Activated naive CD8-positive, alpha-beta T cell treated with anti-CD3 and anti-CD28 coated beads, Interleukin-2, amount 10 ng/mL, durations not matched to agents 7 days and 5 days (primary cell): ENCODE data around the gene SEMG2. TPM values are rescaled to one million over a fixed set of nuclear protein-coding genes. Genes with fewer than 3 reads are reported as not detected.

Source experiments
- ATAC-seq: fragments of 150-1000 bp; cut with Tn5 transposase; one replicate; pipeline ENCODE4 v1.10.0; 2021; ENCODE audit warnings: low read depth, moderate library complexity
- POLR2A ChIA-PET: fragments of 350-600 bp; sonication (Branson Sonifier 250); formaldehyde crosslinking; loops from one replicate; lab custom pipeline; 2021; ENCODE audit warnings: antibody characterized with exemption; lab: Charles Lee
- DNase-seq: peaks from one replicate; pipeline ENCODE4 v3.0.0; 2021
- H3K27ac Mint-ChIP-seq: one replicate; pipeline ENCODE4 v1.8.0; 2022; ENCODE audit warnings: mild to moderate bottlenecking, mixed read lengths
- H3K27me3 Mint-ChIP-seq: one replicate; pipeline ENCODE4 v1.8.0; 2022; ENCODE audit warnings: mild to moderate bottlenecking, moderate library complexity, mixed read lengths
- H3K36me3 Mint-ChIP-seq: one replicate; pipeline ENCODE4 v1.8.0; 2021; ENCODE audit warnings: mild to moderate bottlenecking, mixed read lengths
- H3K4me1 Mint-ChIP-seq: one replicate; pipeline ENCODE4 v1.8.0; 2021; ENCODE audit warnings: mixed read lengths
- H3K4me3 Mint-ChIP-seq: one replicate; pipeline ENCODE4 v1.8.0; 2022; ENCODE audit warnings: mild to moderate bottlenecking, moderate library complexity, mixed read lengths
- H3K9me3 Mint-ChIP-seq: one replicate; pipeline ENCODE4 v1.8.0; 2021; ENCODE audit warnings: mixed read lengths
- total RNA-seq, 2 experiments: library from RNA; stranded (reverse); gene quantifications; one replicate each; pipeline ENCODE4 v1.2.3, GENCODE V29; 2021

The SEMG2 gene
- total RNA-seq: not detected

DNA sequence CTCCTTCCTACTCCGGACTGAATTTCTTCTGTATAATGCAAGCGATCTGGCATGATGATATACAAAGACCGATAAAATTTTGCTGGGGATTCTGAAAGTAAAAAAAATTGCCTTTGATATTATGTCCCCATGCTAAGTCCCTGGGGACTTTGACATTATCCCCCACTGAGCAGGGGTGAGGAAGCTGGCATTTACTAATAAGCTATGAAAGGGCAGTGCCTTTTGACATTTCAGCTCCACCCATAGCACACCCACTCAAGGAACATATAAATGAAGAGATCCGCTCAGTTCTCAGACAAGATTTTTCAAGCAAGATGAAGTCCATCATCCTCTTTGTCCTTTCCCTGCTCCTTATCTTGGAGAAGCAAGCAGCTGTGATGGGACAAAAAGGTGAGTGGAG is at the start of gene SEMG2:
SEMG2 (plus strand) TSS at position 298 of the 400 bp plus-strand sequence; CDS start at position 315, 17 bp downstream.
- no peaks in the 10 kb centered on the region for H3K36me3 Mint-ChIP-seq
- ATAC-seq: no peak
- H3K4me3 Mint-ChIP-seq: no peak within 1 kb of the TSS
- POLR2A ChIA-PET: no interaction called here
- H3K27me3 Mint-ChIP-seq: peaks cover 43% of the 10 kb centered on the region
- H3K27ac Mint-ChIP-seq: no peak within 1 kb of the TSS
- H3K9me3 Mint-ChIP-seq: no peaks in the 10 kb centered on the region
- no peak for DNase-seq
- H3K4me1 Mint-ChIP-seq: no peaks in the 10 kb centered on the region

GRCh38 chr20:45173522-45173921 is 47.7 kb upstream of the SEMG2 start:
- Mint-ChIP-seq H3K27ac (no peak overlapping the region), H3K9me3 (no peaks in the 10 kb centered on the region), H3K4me1 (no peaks in the 10 kb centered on the region), H3K27me3 (peaks cover 30% of the 10 kb centered on the region), H3K4me3 (no peak overlapping the region), H3K36me3 (no peaks in the 10 kb centered on the region)
- POLR2A ChIA-PET: interaction anchor here (0.6 kb wide), 1 partner anchor 284 kb away, joined by 5 read pairs; no protein-coding TSS in a partner anchor
- no peak for ATAC-seq
- no peak for DNase-seq

DNA sequence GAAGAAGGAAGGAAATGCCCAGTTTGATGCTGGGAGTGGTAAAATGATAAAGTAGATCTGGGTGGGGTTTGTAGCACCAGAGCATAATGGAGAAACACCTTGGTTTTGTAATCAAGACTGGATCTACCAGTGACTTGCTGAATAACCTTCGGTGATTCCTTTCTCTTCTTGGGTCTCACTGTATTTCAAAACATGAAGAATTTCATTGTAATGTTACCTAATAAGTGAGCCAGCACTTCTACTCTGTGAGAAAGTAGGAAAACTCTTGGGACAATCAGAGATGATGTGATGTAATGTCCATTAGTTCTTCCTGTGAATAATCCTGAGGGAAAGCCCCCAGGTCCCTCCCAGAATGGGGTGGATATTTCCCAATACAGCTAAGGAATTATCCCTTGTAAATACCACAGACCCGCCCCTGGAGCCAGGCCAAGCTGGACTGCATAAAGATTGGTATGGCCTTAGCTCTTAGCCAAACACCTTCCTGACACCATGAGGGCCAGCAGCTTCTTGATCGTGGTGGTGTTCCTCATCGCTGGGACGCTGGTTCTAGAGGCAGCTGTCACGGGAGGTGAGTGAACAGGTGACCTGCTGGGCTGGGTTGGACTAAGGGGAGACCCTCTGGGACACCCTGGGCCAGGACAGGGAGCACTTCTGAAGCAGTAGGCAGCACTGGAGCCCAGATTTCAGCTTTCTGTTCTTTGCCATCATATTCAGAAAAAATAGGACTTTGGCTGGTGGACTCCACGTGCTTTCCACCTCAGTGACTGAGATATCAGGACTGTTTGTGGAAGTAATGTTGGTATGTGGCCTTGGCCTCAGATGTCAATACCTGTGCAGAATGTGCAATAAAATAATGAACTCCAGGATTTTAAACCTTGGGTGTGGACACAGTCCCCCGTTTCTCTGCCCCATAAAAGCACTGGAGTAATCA is 46.5 kb upstream of the SEMG2 start, which contains the start of gene PI3:
PI3 (plus strand) TSS at position 469 of the 931 bp plus-strand sequence; CDS start at position 490, 21 bp downstream.
- DNase-seq: no peak
- Mint-ChIP-seq H3K27me3 (peaks cover 24% of the 10 kb centered on the region), H3K27ac (no peak within 1 kb of the TSS), H3K4me3 (no peak within 1 kb of the TSS), H3K9me3 (no peaks in the 10 kb centered on the region), H3K36me3 (no peaks in the 10 kb centered on the region), H3K4me1 (peaks cover 1% of the 10 kb centered on the region)
- POLR2A ChIA-PET: no interaction called here
- ATAC-seq: no peak

GRCh38 chr20:45176526-45177267 is 44.5 kb upstream of the SEMG2 start:
- no peak for DNase-seq
- H3K36me3 Mint-ChIP-seq: no peaks in the 10 kb centered on the region
- no peaks in the 10 kb centered on the region for H3K9me3 Mint-ChIP-seq
- POLR2A ChIA-PET: no interaction called here
- H3K4me3 Mint-ChIP-seq: no peak overlapping the region
- peaks cover 6% of the 10 kb centered on the region for H3K4me1 Mint-ChIP-seq
- H3K27ac Mint-ChIP-seq: no peak overlapping the region
- no peak for ATAC-seq
- H3K27me3 Mint-ChIP-seq: peaks cover 12% of the 10 kb centered on the region

DNA sequence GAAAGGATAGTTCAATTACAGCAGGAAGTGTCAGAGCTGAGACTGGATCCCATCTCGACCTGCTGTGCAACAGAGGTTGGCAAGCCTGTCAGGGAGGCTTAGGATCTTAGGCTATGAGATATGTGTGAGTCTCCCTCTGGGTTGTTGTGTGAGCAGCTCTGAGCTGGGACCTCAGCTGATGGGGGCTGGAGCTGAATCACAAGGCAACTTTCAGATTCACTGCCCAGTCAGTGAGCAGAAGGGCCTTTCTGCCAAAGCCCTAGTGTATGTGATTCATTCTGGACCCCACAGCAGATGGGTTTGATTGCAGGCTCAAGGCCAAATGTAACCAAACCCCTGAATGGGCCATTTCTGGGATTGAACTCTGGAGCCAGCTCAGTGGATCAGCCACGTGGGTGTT is 42.0 kb upstream of the SEMG2 start:
- no peaks in the 10 kb centered on the region for H3K36me3 Mint-ChIP-seq
- peaks cover 6% of the 10 kb centered on the region for H3K4me1 Mint-ChIP-seq
- H3K27ac Mint-ChIP-seq: no peak overlapping the region
- no peak for ATAC-seq
- no peak overlapping the region for H3K4me3 Mint-ChIP-seq
- peaks cover 5% of the 10 kb centered on the region for H3K27me3 Mint-ChIP-seq
- H3K9me3 Mint-ChIP-seq: no peaks in the 10 kb centered on the region
- no peak for DNase-seq
- POLR2A ChIA-PET: no interaction called here

DNA sequence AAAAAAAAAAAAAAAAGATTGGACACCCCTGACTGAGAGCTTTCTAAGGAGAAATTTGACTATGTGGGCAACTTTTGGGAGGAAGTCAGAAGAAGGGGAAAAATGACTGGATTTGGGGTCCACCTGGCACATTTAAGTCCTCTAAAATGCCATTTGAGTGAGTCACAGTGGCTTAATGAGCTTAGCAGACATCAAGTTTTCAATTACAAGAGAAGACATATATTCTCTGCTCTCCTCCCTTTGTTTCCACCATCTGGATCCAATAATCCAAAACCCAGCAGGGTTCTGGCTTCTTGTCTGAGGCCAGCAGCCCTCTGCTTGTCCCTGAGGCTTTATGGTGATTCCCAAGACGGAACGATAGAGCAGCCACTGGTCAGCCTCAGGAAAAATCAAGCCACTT is 39.5 kb upstream of the SEMG2 start:
- POLR2A ChIA-PET: interaction anchor here (0.6 kb wide), 1 partner anchor 24 kb away, joined by 3 read pairs; no protein-coding TSS in a partner anchor
- H3K27me3 Mint-ChIP-seq: peaks cover 3% of the 10 kb centered on the region

GRCh38 chr20:45183084-45183483 is 38.1 kb upstream of the SEMG2 start:
- POLR2A ChIA-PET: no interaction called here
- H3K4me1 Mint-ChIP-seq: peaks cover 6% of the 10 kb centered on the region
- DNase-seq: no peak
- H3K4me3 Mint-ChIP-seq: no peak overlapping the region
- H3K9me3 Mint-ChIP-seq: no peaks in the 10 kb centered on the region
- ATAC-seq: no peak
- H3K27ac Mint-ChIP-seq: no peak overlapping the region
- no peaks in the 10 kb centered on the region for H3K36me3 Mint-ChIP-seq
- peaks cover 10% of the 10 kb centered on the region for H3K27me3 Mint-ChIP-seq

More for the DNA sequence above, 39.5 kb upstream of the SEMG2 start:
- no peak overlapping the region for H3K27ac Mint-ChIP-seq
- no peaks in the 10 kb centered on the region for H3K9me3 Mint-ChIP-seq
- no peak overlapping the region for H3K4me3 Mint-ChIP-seq
- no peaks in the 10 kb centered on the region for H3K36me3 Mint-ChIP-seq
- no peak for ATAC-seq
- H3K4me1 Mint-ChIP-seq: peaks cover 6% of the 10 kb centered on the region
- DNase-seq: no peak

DNA sequence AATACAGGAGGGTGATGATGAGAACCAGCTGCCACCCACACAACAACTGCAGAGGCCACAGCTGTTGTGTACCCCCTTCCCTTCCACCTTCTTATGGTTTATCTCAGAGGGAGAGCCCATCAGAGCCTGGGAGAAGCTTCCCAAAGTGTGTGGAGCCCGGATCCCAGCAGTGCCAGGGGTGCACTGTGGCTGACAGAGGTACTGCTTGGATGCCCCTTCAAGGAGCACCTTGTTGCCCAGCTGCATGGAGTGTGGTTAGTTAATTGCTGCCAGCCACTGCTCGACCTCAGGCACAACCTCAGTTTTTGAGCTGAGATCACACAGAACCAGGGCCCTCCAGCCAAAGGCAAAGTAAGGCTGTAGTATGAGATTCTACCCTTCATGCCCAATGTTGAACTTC is 33.5 kb upstream of the SEMG2 start:
- DNase-seq (no peak), ATAC-seq (no peak)
- Mint-ChIP-seq H3K36me3 (no peaks in the 10 kb centered on the region), H3K9me3 (no peaks in the 10 kb centered on the region), H3K4me3 (no peak overlapping the region), H3K27ac (no peak overlapping the region), H3K4me1 (no peaks in the 10 kb centered on the region), H3K27me3 (peaks cover 12% of the 10 kb centered on the region)
- POLR2A ChIA-PET: no interaction called here

DNA sequence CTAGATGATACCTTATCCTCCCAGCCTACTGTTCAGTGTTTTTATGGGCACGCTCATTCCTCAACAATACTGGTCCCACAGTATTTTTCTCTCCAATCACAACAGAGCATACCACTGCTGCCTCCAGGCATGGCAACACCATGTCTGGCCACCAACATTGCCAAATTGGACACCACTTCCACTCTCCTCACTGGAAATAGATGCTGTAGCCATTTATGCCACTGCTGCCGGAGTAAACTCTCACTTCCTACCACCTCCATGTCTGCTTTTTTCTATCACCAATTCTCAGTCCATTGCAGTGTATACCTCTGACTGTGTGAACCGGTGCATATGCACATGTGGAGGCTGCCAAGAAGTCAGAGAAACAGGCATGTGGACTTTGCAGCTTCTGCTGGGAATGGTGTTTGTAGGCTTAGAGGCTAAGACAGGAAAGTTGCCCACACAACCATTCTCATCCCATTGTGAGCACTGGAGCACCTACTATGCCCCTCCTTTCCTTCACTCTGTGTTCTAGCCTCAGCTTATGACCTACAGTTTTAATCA is 32.0 kb upstream of the SEMG2 start:
- Mint-ChIP-seq H3K27ac (no peak overlapping the region), H3K36me3 (no peaks in the 10 kb centered on the region), H3K4me1 (no peaks in the 10 kb centered on the region), H3K4me3 (no peak overlapping the region), H3K27me3 (peaks cover 18% of the 10 kb centered on the region), H3K9me3 (no peaks in the 10 kb centered on the region)
- ATAC-seq (no peak), DNase-seq (no peak)
- POLR2A ChIA-PET: no interaction called here

DNA sequence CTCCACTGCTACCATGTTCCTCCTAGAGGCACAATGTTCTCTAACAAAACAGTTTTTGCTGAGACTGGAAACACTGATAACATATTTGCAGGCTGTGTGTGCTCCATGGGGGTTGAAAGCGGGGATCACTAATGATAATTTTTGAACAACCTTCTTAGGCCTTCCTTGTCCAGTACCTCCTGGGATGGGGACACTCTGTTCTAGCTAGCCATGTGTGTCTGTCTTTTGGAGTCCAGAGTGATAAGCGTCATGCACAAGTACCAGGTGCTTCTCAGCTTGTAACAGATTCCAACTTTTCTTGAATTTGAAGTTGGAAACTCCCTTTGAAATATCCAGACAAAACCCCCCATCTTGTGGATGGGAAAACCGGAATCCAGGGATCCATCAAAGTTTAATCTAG is 31.3 kb upstream of the SEMG2 start:
- Mint-ChIP-seq H3K36me3 (no peaks in the 10 kb centered on the region), H3K4me3 (no peak overlapping the region), H3K27ac (no peak overlapping the region), H3K9me3 (no peaks in the 10 kb centered on the region), H3K27me3 (peaks cover 20% of the 10 kb centered on the region), H3K4me1 (no peaks in the 10 kb centered on the region)
- POLR2A ChIA-PET: no interaction called here
- DNase-seq: no peak
- no peak for ATAC-seq

GRCh38 chr20:45191926-45192325 is 29.2 kb upstream of the SEMG2 start:
- H3K27ac Mint-ChIP-seq: no peak overlapping the region
- POLR2A ChIA-PET: no interaction called here
- ATAC-seq (no peak), DNase-seq (no peak)
- H3K9me3 Mint-ChIP-seq: no peaks in the 10 kb centered on the region
- no peak overlapping the region for H3K4me3 Mint-ChIP-seq
- H3K36me3 Mint-ChIP-seq: no peaks in the 10 kb centered on the region
- H3K27me3 Mint-ChIP-seq: peaks cover 16% of the 10 kb centered on the region
- H3K4me1 Mint-ChIP-seq: no peaks in the 10 kb centered on the region

GRCh38 chr20:45193331-45193730 is 27.8 kb upstream of the SEMG2 start:
- DNase-seq: no peak
- peaks cover 19% of the 10 kb centered on the region for H3K27me3 Mint-ChIP-seq
- POLR2A ChIA-PET: no interaction called here
- H3K9me3 Mint-ChIP-seq: no peaks in the 10 kb centered on the region
- H3K4me3 Mint-ChIP-seq: no peak overlapping the region
- H3K36me3 Mint-ChIP-seq: no peaks in the 10 kb centered on the region
- H3K4me1 Mint-ChIP-seq: no peaks in the 10 kb centered on the region
- H3K27ac Mint-ChIP-seq: no peak overlapping the region
- no peak for ATAC-seq

DNA sequence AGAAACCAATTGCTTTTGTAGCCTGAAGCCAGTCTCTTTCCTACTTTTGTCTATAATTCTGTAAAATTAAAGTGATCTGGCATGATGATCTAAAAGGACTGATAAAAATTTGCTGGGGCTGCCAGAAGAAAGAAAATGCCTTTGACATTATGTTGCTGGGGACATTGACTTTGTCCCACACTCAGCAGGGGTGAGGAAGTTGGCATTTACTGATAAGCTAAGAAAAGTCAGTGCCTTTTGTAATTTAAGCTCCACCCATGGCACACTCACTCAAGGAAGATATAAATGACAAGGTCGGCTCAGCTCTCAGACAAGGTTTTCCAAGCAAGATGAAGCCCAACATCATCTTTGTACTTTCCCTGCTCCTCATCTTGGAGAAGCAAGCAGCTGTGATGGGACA is 14.4 kb upstream of the SEMG2 start, which contains the start of gene SEMG1:
SEMG1 (plus strand) TSS at position 309 of the 400 bp plus-strand sequence; CDS start at position 330, 21 bp downstream.
- no peak for ATAC-seq
- Mint-ChIP-seq H3K9me3 (no peaks in the 10 kb centered on the region), H3K27me3 (peaks cover 26% of the 10 kb centered on the region), H3K4me1 (no peaks in the 10 kb centered on the region), H3K4me3 (no peak within 1 kb of the TSS), H3K36me3 (no peaks in the 10 kb centered on the region), H3K27ac (no peak within 1 kb of the TSS)
- POLR2A ChIA-PET: no interaction called here
- no peak for DNase-seq
